Glutamatergic neuron (in vitro differentiated cells): ENCODE measurements around the gene ADAMTS4. TPM values are rescaled to one million over a fixed set of nuclear protein-coding genes. Genes with fewer than 3 reads are reported as not detected.
A peak's percentile ranks its signal among the peaks of the same experiment; 100 is the strongest.

Source experiments
- DNase-seq: peaks from one replicate; pipeline ENCODE4 v3.0.0; 2022
- H3K27ac Mint-ChIP-seq: one replicate; pipeline ENCODE4 v1.8.0; 2020; ENCODE audit warnings: mild to moderate bottlenecking, mixed read lengths, inconsistent platforms; ENCODE audit not compliant: unreplicated experiment
- H3K27me3 Mint-ChIP-seq: one replicate; pipeline ENCODE4 v1.8.0; 2020; ENCODE audit warnings: mild to moderate bottlenecking, moderate library complexity, mixed read lengths, inconsistent platforms; ENCODE audit not compliant: unreplicated experiment
- H3K36me3 Mint-ChIP-seq: one replicate; pipeline ENCODE4 v1.8.0; 2020; ENCODE audit warnings: mild to moderate bottlenecking, mixed read lengths, inconsistent platforms; ENCODE audit not compliant: unreplicated experiment
- H3K4me1 Mint-ChIP-seq: one replicate; pipeline ENCODE4 v1.8.0; 2020; ENCODE audit warnings: mild to moderate bottlenecking, low read depth, mixed read lengths, inconsistent platforms; ENCODE audit not compliant: unreplicated experiment
- H3K4me3 Mint-ChIP-seq: one replicate; pipeline ENCODE4 v1.8.0; 2020; ENCODE audit warnings: mild to moderate bottlenecking, mixed read lengths, inconsistent platforms; ENCODE audit not compliant: unreplicated experiment
- H3K9me3 Mint-ChIP-seq: one replicate; pipeline ENCODE4 v1.8.0; 2020; ENCODE audit warnings: mild to moderate bottlenecking, moderate library complexity, mixed read lengths, inconsistent platforms; ENCODE audit not compliant: unreplicated experiment
- total RNA-seq: library from RNA; stranded (reverse); fragmentation: NEBNext Ultra II Directional; extraction: Animal tissue kit (Norgen Biotek cat#: 25700); gene quantifications from one replicate; pipeline ENCODE4 v1.2.1, GENCODE V29; 2021; ENCODE audit not compliant: unreplicated experiment
- TF ChIP-seq, protein P1 (sequence below): fragments of 200-600 bp; sonication (generic); IDR thresholded peaks from one replicate; pipeline ENCODE4 v1.5.0; 2021; ENCODE audit not compliant: partially characterized antibody, unreplicated experiment

The ADAMTS4 gene
- total RNA-seq, 1 donor from 2014 or later, result 12.3 TPM

DNA sequence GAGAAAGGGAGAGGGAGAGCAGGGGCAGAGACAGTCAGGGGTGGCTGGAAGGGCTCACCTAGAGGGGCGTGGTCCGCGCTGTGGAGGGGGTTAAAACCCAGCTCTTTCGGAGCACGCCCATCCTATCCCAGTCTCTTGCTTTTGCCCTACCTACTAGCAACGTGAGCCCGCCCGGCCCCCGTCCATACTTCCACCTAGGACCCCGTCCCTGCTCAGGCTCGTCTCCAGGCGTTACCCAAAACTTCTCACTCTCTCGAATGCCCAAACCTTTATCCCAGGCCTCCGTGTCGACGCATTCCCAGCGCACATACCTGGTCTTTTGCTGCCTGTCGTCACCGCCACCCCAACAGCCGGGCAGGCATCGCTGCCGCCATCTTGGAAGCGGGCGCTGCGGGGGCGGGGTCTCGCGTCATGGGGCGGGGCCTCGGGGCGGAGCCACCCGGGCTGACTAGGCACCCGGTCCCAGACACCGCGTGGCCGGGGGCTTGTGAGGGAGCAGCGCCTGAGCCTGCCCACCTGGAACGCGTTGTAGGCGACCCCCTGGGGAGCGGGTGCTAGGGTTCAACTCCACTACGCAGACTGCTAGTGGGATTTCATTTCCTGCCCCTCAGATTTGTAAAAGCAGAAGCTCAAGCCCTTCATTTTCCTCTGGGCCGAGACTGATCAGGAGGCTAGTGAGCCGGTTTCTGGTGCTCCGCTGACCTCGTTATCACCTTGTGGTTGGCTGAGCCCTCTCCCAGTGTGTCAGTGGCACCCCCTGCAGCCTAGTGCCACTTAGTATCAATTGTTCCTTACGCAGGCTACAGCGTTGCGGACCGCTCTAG is 21.5 kb downstream of the ADAMTS4 start, which contains the start of gene B4GALT3:
Gene B4GALT3, minus strand, starts transcription at position 396 of the 824 bp plus-strand sequence. CDS start 1,447 bp downstream, outside the sequence.
- Mint-ChIP-seq H3K4me1 (peaks cover 8% of the 10 kb centered on the region), H3K9me3 (peaks cover 11% of the 10 kb centered on the region), H3K36me3 (peaks cover 7% of the 10 kb centered on the region), H3K4me3 (peak within 1 kb of the TSS; percentile 100), H3K27me3 (peaks cover 14% of the 10 kb centered on the region), H3K27ac (peak within 1 kb of the TSS; percentile 98)
- TF ChIP-seq, protein P1, sequence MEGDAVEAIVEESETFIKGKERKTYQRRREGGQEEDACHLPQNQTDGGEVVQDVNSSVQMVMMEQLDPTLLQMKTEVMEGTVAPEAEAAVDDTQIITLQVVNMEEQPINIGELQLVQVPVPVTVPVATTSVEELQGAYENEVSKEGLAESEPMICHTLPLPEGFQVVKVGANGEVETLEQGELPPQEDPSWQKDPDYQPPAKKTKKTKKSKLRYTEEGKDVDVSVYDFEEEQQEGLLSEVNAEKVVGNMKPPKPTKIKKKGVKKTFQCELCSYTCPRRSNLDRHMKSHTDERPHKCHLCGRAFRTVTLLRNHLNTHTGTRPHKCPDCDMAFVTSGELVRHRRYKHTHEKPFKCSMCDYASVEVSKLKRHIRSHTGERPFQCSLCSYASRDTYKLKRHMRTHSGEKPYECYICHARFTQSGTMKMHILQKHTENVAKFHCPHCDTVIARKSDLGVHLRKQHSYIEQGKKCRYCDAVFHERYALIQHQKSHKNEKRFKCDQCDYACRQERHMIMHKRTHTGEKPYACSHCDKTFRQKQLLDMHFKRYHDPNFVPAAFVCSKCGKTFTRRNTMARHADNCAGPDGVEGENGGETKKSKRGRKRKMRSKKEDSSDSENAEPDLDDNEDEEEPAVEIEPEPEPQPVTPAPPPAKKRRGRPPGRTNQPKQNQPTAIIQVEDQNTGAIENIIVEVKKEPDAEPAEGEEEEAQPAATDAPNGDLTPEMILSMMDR, result no peak
- peak; percentile 98 for DNase-seq

DNA sequence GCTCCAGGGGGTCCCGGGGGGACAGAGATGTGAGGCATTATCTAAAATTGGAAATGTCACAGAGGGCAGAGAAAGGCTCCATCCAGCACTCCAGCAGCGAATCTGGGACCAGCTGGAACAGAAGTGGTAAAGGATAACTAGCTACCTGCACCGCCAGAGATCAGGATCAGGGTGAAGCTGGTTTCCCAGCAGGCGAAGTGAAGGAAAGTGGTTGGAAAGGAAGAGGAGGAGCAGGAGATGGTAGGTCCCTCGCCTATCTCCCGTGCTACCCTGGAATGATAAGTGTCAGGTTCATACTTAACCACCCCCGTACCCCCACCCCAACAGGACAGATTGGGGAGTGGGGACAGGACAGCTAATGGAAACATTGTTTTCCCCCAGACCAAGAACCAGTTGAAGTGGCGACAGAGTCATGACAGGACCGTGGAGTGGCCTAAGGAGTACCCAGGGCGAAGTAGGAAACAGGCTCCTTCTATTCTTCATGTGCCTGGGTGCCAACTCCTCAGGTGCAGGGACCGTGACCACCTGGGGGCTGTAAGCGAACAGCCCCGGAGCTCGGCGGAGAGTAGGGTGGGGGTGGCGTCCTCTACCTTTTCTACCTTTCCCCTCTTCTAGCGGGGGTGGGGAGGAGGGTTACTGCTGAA is 22.3 kb downstream of the ADAMTS4 start:
- no peak for DNase-seq
- peaks cover 14% of the 10 kb centered on the region for H3K27me3 Mint-ChIP-seq
- H3K36me3 Mint-ChIP-seq, result peaks cover 7% of the 10 kb centered on the region
- peak overlapping the region; percentile 98 for H3K27ac Mint-ChIP-seq
- TF ChIP-seq, protein P1, result no peak
- peaks cover 8% of the 10 kb centered on the region for H3K4me1 Mint-ChIP-seq
- peak overlapping the region; percentile 100 for H3K4me3 Mint-ChIP-seq
- H3K9me3 Mint-ChIP-seq, result peaks cover 11% of the 10 kb centered on the region

DNA sequence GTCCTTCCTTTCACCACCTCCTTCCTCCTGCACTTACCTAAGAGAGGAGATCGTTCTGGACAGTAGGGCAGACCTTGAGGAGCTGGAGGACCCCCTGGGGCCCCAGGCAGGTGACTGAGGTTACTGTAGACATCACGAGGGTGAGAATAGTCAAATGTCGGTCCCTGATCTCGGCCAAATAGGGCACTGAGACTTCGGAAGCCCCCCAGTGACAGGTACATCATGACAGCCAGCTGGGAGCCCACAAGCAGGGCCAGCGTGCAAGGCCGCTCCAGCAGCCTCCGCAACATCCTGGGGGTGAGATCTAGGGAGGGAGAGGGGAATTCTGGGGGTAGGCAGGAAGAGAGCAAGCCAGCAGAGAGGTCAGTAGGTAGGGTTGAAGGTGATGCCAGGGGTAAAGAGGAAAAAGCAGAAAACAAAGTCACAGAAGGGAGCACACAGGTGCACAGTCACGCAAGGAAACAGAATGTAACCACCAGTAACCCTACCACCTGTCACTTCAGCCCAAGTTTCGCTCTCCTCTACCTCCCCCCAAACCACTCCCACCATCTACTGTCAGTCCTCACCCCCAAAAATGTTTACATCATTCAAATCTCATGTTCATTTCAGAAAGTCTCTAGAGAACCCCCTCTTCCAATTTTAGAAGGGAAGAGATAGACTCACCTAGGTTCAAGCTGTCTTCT is 22.9 kb downstream of the ADAMTS4 start:
- Mint-ChIP-seq H3K4me1 (peaks cover 8% of the 10 kb centered on the region), H3K4me3 (peak overlapping the region; percentile 100), H3K27me3 (peaks cover 14% of the 10 kb centered on the region), H3K9me3 (peaks cover 9% of the 10 kb centered on the region), H3K36me3 (peaks cover 7% of the 10 kb centered on the region), H3K27ac (no peak overlapping the region)
- TF ChIP-seq, protein P1, result no peak
- DNase-seq, result no peak

DNA sequence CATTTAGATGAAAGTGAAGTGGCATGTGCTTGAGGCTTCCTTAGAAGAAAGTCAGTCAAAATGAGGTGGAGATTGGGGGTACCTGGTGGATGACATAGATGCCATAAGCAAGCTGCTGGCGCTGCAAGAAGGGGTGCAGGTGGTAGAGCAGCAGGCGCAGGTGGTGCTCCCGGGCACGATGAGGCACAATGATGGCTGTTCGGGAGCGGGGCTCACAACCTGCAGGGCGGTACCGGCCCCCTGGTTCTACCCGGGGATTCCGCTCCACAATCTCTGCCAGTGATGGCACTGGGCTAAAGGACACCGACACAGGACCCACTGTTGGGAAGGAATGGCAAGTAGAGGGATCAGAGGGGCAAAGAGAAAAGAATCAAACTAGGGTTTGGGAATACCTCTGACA is 23.9 kb downstream of the ADAMTS4 start:
- TF ChIP-seq, protein P1, result no peak
- H3K36me3 Mint-ChIP-seq, result peaks cover 7% of the 10 kb centered on the region
- H3K4me3 Mint-ChIP-seq, result no peak overlapping the region
- DNase-seq, result no peak
- H3K4me1 Mint-ChIP-seq, result peaks cover 8% of the 10 kb centered on the region
- peaks cover 14% of the 10 kb centered on the region for H3K27me3 Mint-ChIP-seq
- no peak overlapping the region for H3K27ac Mint-ChIP-seq
- peaks cover 9% of the 10 kb centered on the region for H3K9me3 Mint-ChIP-seq
